Measurements from ENCODE around the gene ITGA2B. TPM values are rescaled to one million over a fixed set of nuclear protein-coding genes. Genes with fewer than 3 reads are reported as not detected.

ITGA2B gene
- total and polyA plus RNA-seq, 4 donors = 0.22 to 23.8 (median 0.31) TPM

DNA sequence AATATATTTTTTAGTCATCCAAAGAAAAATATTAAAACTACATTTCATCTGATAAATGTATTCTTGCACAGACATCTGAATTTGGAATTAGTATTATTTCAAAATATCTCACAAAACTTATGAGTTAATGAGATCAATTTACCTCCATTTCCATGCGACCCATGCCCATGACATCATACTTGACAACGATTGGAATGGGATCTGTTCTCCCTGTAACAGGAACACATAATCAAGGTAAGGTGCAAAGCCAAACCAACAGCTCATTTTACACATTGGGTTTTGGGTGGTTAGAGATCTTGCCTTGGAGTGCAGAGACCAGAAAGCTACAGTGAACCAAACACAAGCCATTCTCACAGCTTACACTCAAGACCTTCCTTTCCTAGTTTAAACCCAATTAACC is 46.9 kb upstream of the ITGA2B start (continued):
- no peak for TF ChIP-seq REST (IDR thresholded peaks at IDR 0.05)
- no peak for TF ChIP-seq RAD21 (IDR thresholded peaks at IDR 0.05)
- TF ChIP-seq HNF4A (conservative IDR thresholded peaks at IDR 0.05) = no peak
- TF ChIP-seq FOXA1 (IDR thresholded peaks at IDR 0.05) = no peak

GRCh38 chr17:44432254-44433157 is 43.1 kb upstream of the ITGA2B start:
- Histone ChIP-seq H3K9me3 (ENCODE audit: control insufficient read depth in 4 of 4, low read length in 3 of 4) (no peaks in the 10 kb centered on the region), H3K36me3 (ENCODE audit: control insufficient read depth in 4 of 4, insufficient read depth in 3 of 4, low read depth in 1 of 4, low read length in 3 of 4) (peaks cover 5 to 30% (median 15%) of the 10 kb centered on the region in 4 donors), H3K27ac (ENCODE audit: low read depth in 1 of 2, low read length in 2 of 2) (no peak overlapping the region), H3K9ac (ENCODE audit: low read depth in 1 of 2, low read length in 2 of 2) (no peak overlapping the region), H3K4me3 (ENCODE audit: low read depth in 1 of 3, low read length in 3 of 3) (no peak overlapping the region), H3K27me3 (ENCODE audit: control insufficient read depth in 4 of 4, insufficient read depth in 4 of 4, low read length in 3 of 4) (no peaks in the 10 kb centered on the region), H3K4me1 (ENCODE audit: control insufficient read depth in 4 of 4, insufficient read depth in 4 of 4, low read length in 3 of 4) (no peaks in the 10 kb centered on the region)
- WGBS = 96% methylated on average over 9 of the region's 9 CpGs
- TF ChIP-seq HNF4G (IDR thresholded peaks at IDR 0.05) (no peak), HNF4A (conservative IDR thresholded peaks at IDR 0.05) (no peak), TAF1 (conservative IDR thresholded peaks at IDR 0.05) (no peak), CTCF (IDR thresholded peaks at IDR 0.05; ENCODE audit: low read depth, low read length, missing input control) (no peak), GABPA (IDR thresholded peaks at IDR 0.05 in 1 of 2, conservative IDR thresholded peaks at IDR 0.05 in 1 of 2) (no peak), JUND (IDR thresholded peaks at IDR 0.05) (no peak), SP1 (IDR thresholded peaks at IDR 0.05) (no peak), FOXA2 (IDR thresholded peaks at IDR 0.05) (no peak), NR2F2 (IDR thresholded peaks at IDR 0.05) (no peak), RXRA (IDR thresholded peaks at IDR 0.05) (no peak), EGR1 (IDR thresholded peaks at IDR 0.05; ENCODE audit: low read depth in 2 of 2) (no peak), REST (IDR thresholded peaks at IDR 0.05) (no peak), FOXA1 (IDR thresholded peaks at IDR 0.05) (no peak)
- TF ChIP-seq, protein P1, sequence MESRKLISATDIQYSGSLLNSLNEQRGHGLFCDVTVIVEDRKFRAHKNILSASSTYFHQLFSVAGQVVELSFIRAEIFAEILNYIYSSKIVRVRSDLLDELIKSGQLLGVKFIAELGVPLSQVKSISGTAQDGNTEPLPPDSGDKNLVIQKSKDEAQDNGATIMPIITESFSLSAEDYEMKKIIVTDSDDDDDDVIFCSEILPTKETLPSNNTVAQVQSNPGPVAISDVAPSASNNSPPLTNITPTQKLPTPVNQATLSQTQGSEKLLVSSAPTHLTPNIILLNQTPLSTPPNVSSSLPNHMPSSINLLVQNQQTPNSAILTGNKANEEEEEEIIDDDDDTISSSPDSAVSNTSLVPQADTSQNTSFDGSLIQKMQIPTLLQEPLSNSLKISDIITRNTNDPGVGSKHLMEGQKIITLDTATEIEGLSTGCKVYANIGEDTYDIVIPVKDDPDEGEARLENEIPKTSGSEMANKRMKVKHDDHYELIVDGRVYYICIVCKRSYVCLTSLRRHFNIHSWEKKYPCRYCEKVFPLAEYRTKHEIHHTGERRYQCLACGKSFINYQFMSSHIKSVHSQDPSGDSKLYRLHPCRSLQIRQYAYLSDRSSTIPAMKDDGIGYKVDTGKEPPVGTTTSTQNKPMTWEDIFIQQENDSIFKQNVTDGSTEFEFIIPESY (IDR thresholded peaks at IDR 0.05) = no peak
- no peak for DNase-seq (ENCODE audit: low spot score)
